ENCODE data around the gene RAD23B.
"Not testable (repeated sequence)": the region's sequence is repeated elsewhere in the genome, so short reads cannot be mapped to it uniquely, and the experiment has no call there.

Gene RAD23B

DNA sequence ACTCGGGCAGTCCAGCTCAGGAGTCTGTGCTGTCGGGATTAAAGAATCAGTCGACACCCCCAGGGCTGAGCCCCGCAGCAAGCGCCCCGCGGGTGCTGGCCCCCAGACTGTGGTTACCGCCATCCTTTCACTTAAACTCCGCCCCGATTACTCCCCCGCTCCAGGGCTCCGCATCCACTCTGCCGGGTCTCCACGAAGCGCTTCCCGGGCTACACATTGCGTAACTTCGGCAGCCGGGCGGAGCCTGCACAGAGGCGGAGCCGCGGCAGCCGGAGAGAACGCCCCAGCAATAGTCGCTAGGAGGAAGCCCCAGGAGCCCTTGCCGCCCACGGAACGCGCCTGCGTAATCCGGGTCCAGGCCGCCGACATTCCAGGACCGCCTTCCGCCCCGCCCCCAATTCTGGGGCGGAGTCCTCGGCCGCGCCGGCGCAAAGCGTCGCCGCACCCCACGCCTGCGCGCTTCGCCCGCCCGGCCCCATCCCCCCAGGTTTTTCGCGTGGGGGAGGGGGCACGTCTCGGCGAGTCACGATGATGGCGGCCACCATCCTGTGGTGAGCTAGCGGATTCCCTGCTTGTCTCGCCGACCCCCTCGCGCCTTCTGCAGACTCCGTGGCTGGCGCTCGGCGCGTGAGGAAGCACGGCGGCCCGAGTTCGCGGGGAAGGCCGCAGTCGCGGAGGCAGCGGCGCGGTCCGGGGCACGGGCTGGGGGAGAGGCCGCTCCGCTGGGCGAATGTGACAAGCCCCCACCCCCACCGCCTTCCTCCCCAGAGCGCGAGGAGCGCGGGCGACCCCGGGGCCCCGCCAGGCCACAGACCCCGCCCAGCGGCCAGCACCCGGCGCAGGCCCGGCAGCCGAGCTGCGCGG lies at the start of gene RAD23B:
Gene RAD23B, plus strand, starts transcription at position 521 of the 864 bp plus-strand sequence. CDS start 351 bp downstream, outside the sequence.
- DNase-seq, result peak; percentile 98

DNA sequence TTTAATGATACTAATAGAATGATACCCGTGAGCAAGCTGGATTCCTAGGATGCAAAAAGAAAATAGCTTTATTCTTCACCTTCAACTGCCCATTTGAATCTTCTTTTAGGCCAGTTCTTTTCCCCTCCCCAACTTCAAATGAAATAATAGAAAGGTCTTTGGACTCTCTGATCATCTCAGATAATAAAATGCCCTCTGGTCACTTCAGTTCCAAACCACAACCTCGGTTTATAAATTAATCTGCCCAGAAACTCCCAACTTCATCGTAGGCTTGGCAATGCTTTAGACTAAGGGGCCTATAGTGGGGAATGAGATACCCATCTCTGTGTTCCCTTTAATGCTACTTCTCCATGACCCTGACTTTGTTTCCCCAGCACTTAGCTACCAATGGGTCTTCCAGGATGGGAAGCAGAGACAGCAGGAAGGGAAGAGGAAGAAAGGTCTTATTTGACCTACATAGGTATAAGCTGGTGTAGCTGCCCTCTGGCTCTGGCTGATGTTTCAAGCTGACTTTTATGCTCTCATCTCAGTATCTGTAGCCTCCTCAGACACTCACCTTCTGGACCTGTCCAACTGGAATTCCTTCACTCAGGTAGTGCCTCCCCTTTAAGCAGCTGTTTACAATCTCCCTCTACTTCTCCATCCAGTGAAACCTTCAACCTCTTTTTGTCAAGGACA lies 47.2 kb upstream of the RAD23B start:
- DNase-seq, result no peak

DNA sequence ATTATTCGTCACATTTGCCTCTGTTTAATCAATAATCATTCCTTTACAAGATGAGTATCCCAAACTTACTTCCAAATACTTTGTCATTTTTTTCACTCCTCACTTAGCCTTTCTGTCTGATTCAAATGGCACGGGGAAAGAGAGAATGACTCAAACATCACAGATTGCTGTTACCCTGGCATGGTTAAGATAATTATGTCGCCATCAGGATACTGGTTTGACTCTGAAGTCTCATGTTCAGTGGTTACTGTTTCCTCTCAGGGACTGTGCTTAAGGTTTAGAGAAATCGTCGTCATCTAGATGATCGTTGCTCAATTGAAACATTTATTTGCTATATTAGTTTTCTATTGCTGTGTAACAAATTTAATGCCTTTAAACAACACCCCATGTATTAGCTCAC lies 45.2 kb upstream of the RAD23B start:
- no peak for DNase-seq

DNA sequence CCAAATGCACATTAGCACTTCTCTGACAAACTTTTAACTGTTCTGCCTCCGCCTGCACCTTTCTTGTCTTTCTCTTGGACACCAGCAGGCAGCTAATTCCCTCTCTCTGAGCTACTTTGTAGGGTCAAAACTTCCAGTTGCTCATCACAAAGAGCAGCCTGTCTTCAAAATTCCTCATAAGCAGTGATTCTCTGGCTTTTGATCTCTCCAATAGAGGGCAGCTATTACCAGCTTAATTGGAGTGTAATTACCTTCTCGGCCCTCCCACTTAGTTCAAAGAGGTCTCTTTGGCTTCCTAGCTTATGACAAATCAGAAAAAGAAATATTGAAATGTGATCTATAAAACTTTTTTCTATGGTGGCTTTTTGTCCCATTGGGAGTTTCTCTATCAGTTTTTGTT lies 43.6 kb upstream of the RAD23B start:
- peak in 1 of 2 donors; percentile 41 for DNase-seq

DNA sequence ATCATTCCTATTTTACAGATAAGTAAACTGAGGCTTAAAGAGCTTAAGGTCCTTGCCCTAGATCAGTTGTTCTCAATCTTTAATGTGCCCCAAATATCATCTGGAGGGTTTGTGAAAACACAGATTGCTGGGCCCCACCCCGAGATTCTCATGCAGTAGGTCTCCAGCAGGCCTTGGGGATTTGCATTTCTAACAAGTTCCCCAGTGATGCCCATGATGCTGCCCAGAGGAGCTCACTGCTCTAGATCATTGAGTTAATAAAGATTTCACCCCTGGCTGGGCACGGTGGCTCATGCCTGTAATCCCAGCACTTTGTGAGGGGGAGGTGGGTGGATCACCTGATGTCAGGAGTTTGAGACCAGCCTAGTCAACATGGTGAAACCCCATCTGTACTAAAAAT lies 42.8 kb upstream of the RAD23B start:
- no peak for DNase-seq

DNA sequence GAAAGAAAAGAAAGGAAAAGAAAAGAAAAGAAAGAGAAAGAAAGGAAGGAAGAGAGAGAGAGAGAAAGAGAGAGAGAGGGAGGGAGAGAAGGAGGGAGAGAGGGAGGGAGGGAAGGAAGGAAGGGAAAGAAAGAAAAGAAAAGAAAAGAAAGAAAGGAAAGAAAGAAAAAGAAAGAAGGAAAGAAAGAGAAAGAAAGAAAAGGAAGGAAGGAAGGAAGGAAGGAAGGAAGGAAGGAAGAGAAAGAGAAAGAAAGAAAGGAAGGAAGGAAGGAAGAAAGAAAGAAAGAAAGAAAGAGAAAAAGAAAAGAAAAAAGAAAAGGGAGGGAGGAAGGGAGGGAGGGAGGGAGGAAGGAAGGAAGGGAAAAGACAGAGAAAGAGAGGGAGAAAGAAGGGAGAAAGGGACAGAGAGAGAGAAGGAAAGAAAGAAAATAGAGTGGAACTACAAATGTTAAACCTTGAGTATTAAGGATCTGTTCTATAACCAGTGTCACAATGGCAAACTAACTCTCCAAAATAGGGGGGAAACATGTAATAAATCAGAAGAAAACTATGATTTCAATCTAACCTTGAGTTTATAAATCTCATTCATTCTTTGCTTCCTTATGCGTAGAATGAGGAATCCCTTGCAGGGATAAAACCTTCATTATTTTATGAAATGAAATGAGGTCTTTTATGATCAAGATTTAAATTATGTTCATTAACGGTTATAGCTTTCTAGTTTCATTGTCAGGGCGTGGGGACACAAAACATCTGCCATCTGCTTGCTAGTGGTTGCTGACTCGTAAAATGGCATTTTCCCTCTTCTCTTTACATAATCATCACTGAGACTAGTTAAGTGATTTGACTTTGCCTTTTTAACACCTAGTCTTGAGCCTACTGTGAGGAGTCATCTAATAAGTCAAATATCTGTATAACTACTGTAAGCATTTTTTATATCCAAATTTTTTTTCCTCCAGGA lies 40.7 kb upstream of the RAD23B start:
- no peak for DNase-seq

DNA sequence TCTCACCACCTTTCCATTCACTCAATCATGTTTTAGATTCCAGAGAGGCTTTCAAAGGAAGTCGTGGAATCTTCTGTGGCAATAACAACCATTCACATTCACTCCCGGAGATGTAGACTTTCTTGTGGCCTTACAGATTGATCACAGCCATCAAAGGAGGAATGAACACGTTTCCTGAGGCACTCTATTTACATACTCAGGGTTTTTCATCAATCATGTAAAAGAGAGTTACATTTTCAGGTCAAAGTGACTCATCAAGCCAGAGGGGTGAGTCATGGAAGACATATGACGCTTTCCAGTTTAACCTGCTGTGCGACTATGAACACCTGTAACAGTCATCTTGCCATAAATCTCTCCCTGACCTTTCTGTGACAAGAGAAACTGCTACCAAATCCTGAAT lies 39.3 kb upstream of the RAD23B start:
- no peak for DNase-seq

DNA sequence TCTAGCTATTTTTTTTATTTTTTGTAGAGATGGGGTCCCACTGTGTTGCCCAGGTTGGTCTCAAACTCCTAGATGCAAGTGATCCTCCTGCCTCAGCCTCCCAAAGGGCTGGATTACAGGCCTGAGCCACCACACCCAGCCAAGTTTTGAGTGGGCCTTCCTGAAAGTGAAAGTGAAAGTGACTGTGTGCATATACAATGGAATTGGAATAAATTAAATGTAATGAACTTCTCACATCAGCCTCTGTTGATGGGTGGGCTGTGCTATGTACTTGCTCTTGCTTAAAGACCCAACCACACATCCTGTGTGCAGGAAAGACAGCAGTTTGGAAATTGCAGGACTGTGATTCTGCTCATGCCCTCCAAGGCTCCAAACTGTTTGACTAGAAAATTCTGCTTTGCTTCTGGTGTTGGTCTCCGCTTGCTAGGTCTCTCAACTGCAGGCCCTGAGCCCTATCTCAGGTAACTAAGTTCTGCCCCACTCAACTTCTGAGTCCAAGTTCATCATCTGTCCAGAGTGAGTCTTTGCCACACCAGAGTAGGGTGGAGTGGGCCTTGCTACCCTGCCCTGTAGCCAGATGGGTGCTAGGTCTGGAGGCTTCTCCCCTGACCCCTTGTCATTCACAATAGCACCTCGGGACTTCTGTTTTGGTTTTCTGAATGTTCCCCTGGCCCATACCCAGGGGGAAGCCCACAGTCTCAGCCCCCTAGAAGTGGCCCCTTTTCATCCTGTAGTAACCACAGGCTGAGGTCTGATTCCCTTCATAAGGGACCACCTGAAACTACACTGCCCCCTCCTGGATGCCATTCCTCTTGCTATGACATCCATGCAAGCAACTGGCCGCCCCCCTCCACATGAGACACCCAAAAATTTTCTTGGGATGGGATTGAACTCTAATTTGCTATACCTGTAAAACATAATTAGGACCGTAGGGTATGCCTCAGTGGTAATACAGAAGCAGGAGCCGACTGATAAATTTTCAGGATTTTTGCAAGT lies 36.5 kb upstream of the RAD23B start:
- peak in 1 of 2 donors; percentile 6 for DNase-seq

DNA sequence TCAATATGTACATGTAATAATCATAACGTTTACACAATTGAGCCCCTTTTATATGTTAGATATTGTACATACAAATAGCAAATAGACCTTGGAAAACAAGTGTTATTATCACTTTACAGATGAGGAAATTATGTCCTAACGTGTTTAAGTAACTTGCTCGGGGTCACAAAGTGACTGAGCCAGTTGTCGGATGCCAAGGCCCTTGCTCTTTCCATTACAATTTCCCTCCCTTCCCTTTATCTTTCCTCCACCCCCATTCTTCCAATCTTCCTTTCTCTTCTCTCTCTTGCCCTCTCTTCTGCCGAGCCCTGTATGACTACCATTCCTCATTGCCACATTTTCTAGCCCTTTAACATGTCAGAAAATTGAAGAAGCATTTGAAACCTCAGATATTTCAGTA lies 34.4 kb upstream of the RAD23B start:
- DNase-seq, result no peak

DNA sequence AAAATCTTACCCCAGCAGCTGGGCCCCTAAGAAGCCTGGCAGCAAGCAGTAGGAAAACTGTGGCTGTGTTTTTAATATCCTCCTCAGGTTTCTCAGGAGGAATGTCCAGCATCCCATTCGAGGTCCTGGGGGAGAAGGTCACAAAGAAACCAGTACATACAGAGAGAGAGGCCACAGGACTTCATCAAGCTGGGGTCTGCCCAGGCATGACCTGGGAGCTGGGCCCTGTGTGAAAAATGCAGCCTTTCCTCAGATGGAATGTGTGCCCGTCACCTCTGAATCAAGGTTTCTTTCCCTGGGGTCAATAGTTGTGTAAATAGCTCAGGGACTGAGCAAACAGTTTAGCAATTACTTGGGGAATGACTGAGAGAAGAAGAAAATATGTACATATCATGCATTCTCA lies 33.9 kb upstream of the RAD23B start:
- no peak for DNase-seq

DNA sequence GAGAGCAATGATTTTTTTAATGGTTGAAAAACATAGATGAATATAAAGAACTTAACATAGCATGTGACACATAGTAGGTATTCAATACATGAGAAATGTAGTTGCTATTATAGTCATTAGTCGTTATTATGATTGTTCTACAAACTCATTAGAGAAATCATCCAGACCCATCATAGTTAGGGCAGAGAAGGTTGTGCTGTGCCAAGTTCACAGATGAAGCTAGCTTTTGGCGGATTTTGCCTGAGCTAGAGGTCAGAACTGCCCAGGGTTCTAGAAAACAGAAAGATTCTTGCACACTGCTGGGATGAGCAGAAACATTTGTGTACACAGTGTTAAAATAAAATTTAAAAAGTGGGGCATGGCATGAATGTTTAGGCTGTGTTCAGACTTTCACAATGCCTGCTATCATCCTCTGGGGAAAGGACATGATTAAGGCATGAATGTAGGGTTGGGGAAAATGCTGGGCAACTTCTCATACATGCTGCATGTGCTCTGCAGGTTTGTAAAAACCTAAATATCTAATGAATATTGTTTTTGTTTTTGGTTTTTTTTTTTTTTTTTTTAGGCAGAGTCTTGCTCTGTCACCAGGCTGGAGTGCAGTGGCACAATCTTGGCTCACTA lies 33.3 kb upstream of the RAD23B start:
- DNase-seq, result no peak

DNA sequence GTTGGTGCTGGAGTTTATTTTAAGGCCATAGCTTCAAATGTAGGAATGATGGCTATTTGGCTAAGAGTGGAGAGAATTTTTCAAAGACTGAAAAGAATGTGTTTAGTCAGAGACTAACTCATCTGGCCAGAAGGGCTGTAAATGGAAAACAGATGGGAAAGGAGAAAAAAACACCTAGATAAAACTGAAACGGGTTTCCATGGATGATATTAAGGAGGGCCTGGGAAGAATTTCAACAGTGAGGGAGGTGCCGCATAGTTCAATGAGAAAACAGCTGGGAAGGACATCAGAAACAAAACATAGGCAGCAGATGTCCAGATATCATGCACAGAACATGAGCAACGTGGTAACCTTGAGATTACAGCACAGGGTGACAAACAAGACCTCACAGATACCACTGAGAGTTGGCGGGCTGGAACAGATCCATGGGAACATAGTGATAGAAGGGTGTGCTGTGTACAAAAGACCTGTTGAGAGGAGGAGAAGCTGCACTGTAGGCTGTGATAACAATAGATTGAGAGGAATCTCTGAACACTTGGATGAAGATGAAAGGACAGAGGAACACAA lies 31.2 kb upstream of the RAD23B start:
- no peak for DNase-seq

DNA sequence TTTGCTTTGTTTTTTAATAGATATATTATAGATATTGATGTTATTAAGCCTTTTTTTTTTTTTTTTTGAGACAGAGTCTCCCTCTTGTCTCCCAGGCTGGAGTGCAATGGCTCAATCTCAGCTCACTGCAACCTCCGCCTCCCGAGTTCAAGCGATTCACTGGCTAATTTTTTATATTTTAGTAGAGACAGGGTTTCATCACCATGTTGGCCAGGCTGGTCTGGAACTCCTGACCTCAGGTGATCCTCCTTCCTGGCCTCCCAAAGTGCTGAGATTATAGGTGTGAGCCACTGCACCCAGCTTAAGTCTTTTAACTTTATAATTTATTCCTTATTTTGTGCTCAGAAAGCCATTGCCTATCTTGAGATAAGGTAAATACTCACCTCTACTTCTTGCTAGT lies 24.2 kb upstream of the RAD23B start:
- DNase-seq, result no peak

DNA sequence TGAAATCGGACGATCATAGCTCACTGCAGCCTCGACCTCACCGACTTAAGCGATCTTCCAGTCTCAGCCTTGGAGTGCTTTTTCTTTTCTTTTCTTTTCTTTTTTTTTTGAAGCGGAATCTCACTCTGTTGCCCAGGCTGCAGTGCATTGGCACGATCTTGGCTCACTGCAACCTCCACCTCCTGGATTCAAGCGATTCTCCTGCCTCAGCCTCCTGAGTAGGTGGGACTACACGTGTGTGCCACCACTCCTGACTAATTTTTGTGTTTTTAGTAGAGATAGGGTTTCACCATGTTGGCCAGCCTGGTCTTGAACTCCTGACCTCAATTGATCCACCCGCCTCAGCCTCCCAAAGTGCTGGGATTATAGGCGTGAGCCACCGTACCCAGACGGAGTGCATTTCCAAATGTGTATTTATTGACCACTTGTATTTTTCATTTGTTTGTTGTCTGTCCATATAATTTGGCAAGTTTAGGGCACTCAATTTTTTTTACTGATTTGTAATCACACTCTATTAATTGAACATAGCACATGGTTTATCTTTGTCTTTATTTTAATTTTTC lies 23.2 kb upstream of the RAD23B start:
- not testable (repeated sequence) for DNase-seq

DNA sequence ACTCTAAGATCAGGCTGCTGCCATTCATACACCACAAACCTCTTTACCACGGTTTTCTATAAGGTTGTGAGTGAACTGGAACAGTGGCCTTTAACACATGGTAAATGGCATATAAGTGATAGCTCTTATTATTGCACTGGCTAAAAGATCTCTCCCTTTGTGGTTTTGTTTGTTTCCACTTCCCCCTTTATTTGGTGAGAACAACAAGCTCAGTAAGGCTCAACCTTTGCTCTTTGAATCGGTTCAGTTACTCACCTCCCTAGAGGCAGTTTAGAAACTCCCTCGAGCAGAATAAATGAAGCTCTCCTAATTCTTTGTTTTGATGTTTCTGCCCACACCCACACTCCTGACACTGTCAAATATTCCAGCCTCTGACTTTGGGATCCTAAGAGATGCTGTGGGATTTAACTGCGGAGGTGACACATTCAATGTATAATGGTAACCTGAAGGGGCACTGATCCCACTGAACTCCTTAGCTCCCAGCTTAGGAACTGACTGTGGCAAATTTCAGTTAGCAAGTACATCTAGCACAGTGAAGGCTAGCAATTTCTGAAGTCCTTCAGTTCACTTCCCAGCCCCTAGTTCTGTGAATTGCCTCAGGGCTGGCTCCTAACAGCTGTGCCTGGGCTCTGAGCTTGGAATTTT lies 22.5 kb upstream of the RAD23B start:
- DNase-seq, result no peak

DNA sequence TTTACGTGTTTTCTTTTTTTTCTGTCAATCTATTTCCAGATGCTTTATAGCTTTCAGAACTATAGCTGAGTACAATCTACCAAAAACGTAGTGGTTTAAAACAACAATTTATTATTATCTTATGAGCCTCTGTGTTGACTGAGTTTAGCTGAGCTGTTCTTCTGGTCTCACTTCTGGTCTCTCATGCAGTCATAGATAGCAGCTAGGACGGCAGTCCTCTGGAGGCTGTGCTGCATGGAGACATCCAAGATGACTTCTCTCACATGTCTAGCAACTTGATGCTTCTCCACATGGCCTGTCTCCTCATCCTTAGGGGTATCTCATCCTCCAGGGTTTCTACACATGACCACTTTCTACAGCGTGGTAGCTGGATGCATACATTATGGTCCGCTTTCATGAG lies 22.0 kb upstream of the RAD23B start:
- DNase-seq, result no peak

DNA sequence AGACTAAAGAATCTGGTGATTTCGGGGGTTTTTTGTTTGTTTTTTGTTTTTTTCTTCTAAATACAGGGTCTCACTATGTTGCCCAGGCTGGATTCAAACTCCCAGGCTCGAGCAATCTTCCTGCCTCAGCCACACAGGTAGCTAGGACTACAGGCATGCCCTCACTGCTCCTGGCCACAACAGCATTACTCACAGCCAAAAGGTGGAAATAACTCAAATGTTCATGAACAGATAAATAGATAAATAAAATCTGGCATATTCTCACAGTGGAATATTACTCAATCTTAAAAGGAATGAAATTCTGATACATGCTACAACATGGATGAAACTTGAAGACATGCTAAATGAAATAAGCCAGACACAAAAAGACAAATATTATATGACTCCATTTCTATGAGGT lies 19.8 kb upstream of the RAD23B start:
- DNase-seq, result no peak

DNA sequence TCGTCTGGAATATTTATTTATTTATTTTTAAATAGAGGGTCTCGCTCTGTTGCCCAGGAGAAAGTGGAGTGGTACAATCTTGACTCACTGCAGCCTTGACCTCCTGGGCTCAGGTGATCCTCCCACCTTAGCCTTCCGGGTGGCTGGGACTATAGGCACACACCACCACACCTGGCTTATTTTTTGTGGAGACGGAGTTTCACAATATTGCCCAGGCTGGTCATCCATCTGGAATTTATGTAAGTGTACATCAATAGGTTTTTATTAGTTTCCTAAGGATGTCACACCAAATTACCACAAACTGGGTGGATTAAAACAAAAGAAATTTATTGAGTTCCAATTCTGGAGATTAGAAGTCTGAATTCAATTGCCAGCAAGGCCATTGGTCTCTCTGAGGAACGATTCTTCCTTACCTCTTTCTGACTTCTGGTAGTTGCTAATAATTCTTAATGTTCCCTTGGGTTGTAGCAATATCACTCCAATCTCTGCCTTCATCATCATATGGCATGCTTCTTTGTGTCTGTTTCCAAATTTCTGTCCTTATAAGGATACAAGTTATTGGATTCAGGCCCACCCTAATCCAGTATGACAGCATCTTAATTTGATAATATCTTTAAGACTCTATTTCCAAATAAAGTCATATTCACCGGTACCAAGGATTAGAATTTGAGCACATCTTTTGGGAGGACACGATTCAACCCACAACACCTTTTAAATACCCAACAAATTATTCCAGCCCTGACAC lies 16.3 kb upstream of the RAD23B start:
- no peak for DNase-seq

DNA sequence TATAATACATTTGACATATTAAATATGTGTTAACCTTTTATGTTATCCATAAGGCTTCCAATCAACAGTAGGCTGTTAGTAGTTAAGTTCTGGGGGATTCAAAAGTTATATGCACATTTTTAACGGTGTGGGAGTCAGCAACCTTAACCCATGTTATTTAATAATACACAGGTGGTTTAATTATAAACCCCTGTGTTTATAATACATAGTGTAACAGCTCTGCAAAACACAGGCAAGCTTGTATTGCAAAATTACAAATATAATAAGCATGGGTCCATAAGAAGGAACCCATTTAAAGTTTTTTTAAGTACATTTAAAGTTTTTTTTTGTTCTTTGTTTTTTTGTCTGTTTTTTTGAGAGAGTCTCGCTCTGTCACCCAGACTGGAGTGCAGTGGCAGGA lies 14.5 kb upstream of the RAD23B start:
- no peak for DNase-seq

Data from CD4-positive, alpha-beta T cell treated with Interleukin-4 for 1 hour (primary cell).